ENCODE data around the gene MACROD1.

The MACROD1 gene

GRCh38 chr11:64180891-64181290, 15.0 kb upstream of the MACROD1 start:
- TF ChIP-seq CTCF (IDR thresholded peaks at IDR 0.05), result no peak
- Histone ChIP-seq H3K27ac (no peak overlapping the region), H3K9ac (no peak overlapping the region), H3K9me3 (ENCODE audit: control insufficient read depth, low read length) (no peaks in the 10 kb centered on the region), H3K4me1 (peaks cover 4% of the 10 kb centered on the region), H2AFZ (no peak overlapping the region), H3K79me2 (no peaks in the 10 kb centered on the region), H3K4me2 (ENCODE audit: low read length) (no peak overlapping the region), H3K36me3 (ENCODE audit: control insufficient read depth, insufficient read depth, low read length) (no peaks in the 10 kb centered on the region), H3K27me3 (ENCODE audit: control insufficient read depth, insufficient read depth, low read length) (no peaks in the 10 kb centered on the region), H3K4me3 (ENCODE audit: low read depth, low read length) (no peak overlapping the region)

- no peaks in the 10 kb centered on the region for H3K27me3 ChIP-seq (ENCODE audit: control insufficient read depth, insufficient read depth, low read length)
- no peak for TF ChIP-seq CTCF (IDR thresholded peaks at IDR 0.05)
- no peaks in the 10 kb centered on the region for H3K79me2 ChIP-seq
- H3K4me2 ChIP-seq (ENCODE audit: low read length), result no peak overlapping the region
- H3K9ac ChIP-seq, result no peak overlapping the region
- H3K9me3 ChIP-seq (ENCODE audit: control insufficient read depth, low read length), result no peaks in the 10 kb centered on the region
- H3K4me3 ChIP-seq (ENCODE audit: low read depth, low read length), result no peak overlapping the region
- H3K4me1 ChIP-seq, result peaks cover 4% of the 10 kb centered on the region
- H3K36me3 ChIP-seq (ENCODE audit: control insufficient read depth, insufficient read depth, low read length), result no peaks in the 10 kb centered on the region
- no peak overlapping the region for H3K27ac ChIP-seq
- no peak overlapping the region for H2AFZ ChIP-seq
Measured at GRCh38 chr11:64178951-64179639, 13.2 kb upstream of the MACROD1 start.

DNA sequence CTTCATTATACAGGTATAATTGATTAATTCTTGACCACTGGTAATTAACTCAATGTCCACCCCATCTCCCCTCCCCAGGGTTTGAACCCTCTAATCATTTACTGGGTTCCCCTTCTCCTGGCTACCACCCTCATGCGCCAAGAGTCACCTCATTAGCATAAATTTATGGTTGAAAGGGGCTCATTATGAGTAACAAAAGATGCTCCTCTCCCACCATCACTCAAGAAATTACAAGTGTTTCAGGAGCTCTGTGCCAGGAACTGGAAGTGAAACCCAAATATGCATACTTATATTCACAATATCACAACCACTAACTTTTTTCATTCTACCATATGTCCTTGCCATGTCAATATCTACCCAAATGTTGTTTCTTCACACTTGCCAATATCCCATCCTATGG, 12.3 kb upstream of the MACROD1 start:
- Histone ChIP-seq H3K4me3 (ENCODE audit: low read depth, low read length) (no peak overlapping the region), H3K79me2 (no peaks in the 10 kb centered on the region), H3K27ac (no peak overlapping the region), H3K4me2 (ENCODE audit: low read length) (no peak overlapping the region), H3K4me1 (peaks cover 4% of the 10 kb centered on the region), H3K27me3 (ENCODE audit: control insufficient read depth, insufficient read depth, low read length) (no peaks in the 10 kb centered on the region), H3K9me3 (ENCODE audit: control insufficient read depth, low read length) (no peaks in the 10 kb centered on the region), H3K36me3 (ENCODE audit: control insufficient read depth, insufficient read depth, low read length) (no peaks in the 10 kb centered on the region), H3K9ac (no peak overlapping the region), H2AFZ (no peak overlapping the region)
- no peak for TF ChIP-seq CTCF (IDR thresholded peaks at IDR 0.05)

GRCh38 chr11:64176751-64177150, 10.8 kb upstream of the MACROD1 start:
- Histone ChIP-seq H3K4me3 (ENCODE audit: low read depth, low read length) (no peak overlapping the region), H3K4me1 (peaks cover 4% of the 10 kb centered on the region), H3K27ac (no peak overlapping the region), H3K27me3 (ENCODE audit: control insufficient read depth, insufficient read depth, low read length) (no peaks in the 10 kb centered on the region), H2AFZ (no peak overlapping the region), H3K9me3 (ENCODE audit: control insufficient read depth, low read length) (no peaks in the 10 kb centered on the region), H3K79me2 (no peaks in the 10 kb centered on the region), H3K4me2 (ENCODE audit: low read length) (no peak overlapping the region), H3K36me3 (ENCODE audit: control insufficient read depth, insufficient read depth, low read length) (no peaks in the 10 kb centered on the region), H3K9ac (no peak overlapping the region)
- TF ChIP-seq CTCF (IDR thresholded peaks at IDR 0.05), result no peak
